SK-N-SH treated with all-trans-retinoic acid at 6 μM for 48 hours (cell line): Measurements from ENCODE around the gene MYH14.

Experiments used
- ESRRG ChIP-seq: fragments of 250-450 bp; sonication (Bioruptor Pico); IDR thresholded peaks from 2 replicates; pipeline ENCODE4 v1.6.1; 2021; ENCODE audit warnings: mild to moderate bottlenecking
- GLIS3 ChIP-seq: fragments of 250-450 bp; sonication (Bioruptor Pico); IDR thresholded peaks from 2 replicates; pipeline ENCODE4 v1.5.0; 2020; ENCODE audit warnings: mild to moderate bottlenecking, moderate library complexity
- PATZ1 ChIP-seq: fragments of 250-450 bp; sonication (Bioruptor Pico); IDR thresholded peaks from 2 replicates; pipeline ENCODE4 v1.8.0; 2020; ENCODE audit warnings: mild to moderate bottlenecking, moderate library complexity, borderline replicate concordance
- SNAI2 ChIP-seq: fragments of 250-450 bp; sonication (Bioruptor Pico); IDR thresholded peaks from 2 replicates; pipeline ENCODE4 v1.5.0; 2020; ENCODE audit warnings: mild to moderate bottlenecking, moderate library complexity
- TCF4 ChIP-seq: fragments of 250-450 bp; sonication (Bioruptor Pico); IDR thresholded peaks from 2 replicates; pipeline ENCODE4 v1.8.0; 2021; ENCODE audit warnings: mild to moderate bottlenecking, moderate library complexity, borderline replicate concordance
- ZNF565 ChIP-seq: fragments of 450-650 bp; formaldehyde crosslinking; conservative IDR thresholded peaks from 2 replicates; pipeline ENCODE4 v1.5.0; 2020; ENCODE audit warnings: low read depth, mild to moderate bottlenecking, moderate library complexity

GRCh38 chr19:50191216-50191615 lies 12.2 kb upstream of the MYH14 start:
- TF ChIP-seq SNAI2 (CRISPR knock-in tag), result no peak
- TF ChIP-seq ESRRG, result no peak
- TF ChIP-seq ZNF565 (CRISPR knock-in tag), result no peak
- TF ChIP-seq PATZ1 (CRISPR knock-in tag), result no peak
- TF ChIP-seq GLIS3 (CRISPR knock-in tag), result no peak
- TF ChIP-seq TCF4 (CRISPR knock-in tag), result no peak
